ENCODE results near the gene BOC.

BOC gene

GRCh38 chr3:113174801-113175485, 36.4 kb upstream of the BOC start:
- no peaks in the 10 kb centered on the region for H3K36me3 ChIP-seq (ENCODE audit: insufficient read depth, low read length)
- H3K4me1 ChIP-seq (ENCODE audit: insufficient read depth, low read length): no peaks in the 10 kb centered on the region
- H3K9me3 ChIP-seq (ENCODE audit: low read length): no peaks in the 10 kb centered on the region
- H2AFZ ChIP-seq (ENCODE audit: low read depth, low read length): no peak overlapping the region
- no peaks in the 10 kb centered on the region for H3K27me3 ChIP-seq (ENCODE audit: insufficient read depth, low read length)
- no peak overlapping the region for H3K4me3 ChIP-seq (ENCODE audit: low read length)

DNA sequence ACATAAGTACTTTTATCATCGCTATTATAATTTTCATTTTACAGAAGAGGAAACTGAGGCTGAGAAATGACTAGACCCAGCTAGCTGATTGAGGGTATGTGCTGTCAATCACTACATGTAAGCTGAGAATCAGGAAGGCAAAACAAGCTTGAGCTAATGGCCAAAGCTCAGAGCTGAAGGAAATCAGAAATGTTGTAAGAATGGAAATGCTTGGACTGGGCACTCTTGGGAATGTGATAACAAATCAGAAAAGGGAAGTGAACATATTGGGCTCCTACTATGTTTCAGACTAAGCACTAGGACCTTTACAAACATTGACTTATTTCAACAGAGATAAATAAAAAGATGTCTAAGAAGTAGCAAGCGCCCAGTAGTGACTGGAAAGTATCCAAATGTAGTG, 33.8 kb upstream of the BOC start:
- H3K4me3 ChIP-seq (ENCODE audit: low read length): no peak overlapping the region
- no peaks in the 10 kb centered on the region for H3K36me3 ChIP-seq (ENCODE audit: insufficient read depth, low read length)
- no peaks in the 10 kb centered on the region for H3K9me3 ChIP-seq (ENCODE audit: low read length)
- no peak overlapping the region for H2AFZ ChIP-seq (ENCODE audit: low read depth, low read length)
- no peaks in the 10 kb centered on the region for H3K27me3 ChIP-seq (ENCODE audit: insufficient read depth, low read length)
- no peaks in the 10 kb centered on the region for H3K4me1 ChIP-seq (ENCODE audit: insufficient read depth, low read length)

GRCh38 chr3:113179235-113179824, 32.0 kb upstream of the BOC start:
- Histone ChIP-seq H3K4me3 (ENCODE audit: low read length) (no peak overlapping the region), H3K9me3 (ENCODE audit: low read length) (peaks cover 1% of the 10 kb centered on the region), H3K36me3 (ENCODE audit: insufficient read depth, low read length) (no peaks in the 10 kb centered on the region), H3K27me3 (ENCODE audit: insufficient read depth, low read length) (no peaks in the 10 kb centered on the region), H2AFZ (ENCODE audit: low read depth, low read length) (no peak overlapping the region), H3K4me1 (ENCODE audit: insufficient read depth, low read length) (no peaks in the 10 kb centered on the region)

- no peak overlapping the region for H2AFZ ChIP-seq (ENCODE audit: low read depth, low read length)
Observed at GRCh38 chr3:113183748-113184661, 27.4 kb upstream of the BOC start.

DNA sequence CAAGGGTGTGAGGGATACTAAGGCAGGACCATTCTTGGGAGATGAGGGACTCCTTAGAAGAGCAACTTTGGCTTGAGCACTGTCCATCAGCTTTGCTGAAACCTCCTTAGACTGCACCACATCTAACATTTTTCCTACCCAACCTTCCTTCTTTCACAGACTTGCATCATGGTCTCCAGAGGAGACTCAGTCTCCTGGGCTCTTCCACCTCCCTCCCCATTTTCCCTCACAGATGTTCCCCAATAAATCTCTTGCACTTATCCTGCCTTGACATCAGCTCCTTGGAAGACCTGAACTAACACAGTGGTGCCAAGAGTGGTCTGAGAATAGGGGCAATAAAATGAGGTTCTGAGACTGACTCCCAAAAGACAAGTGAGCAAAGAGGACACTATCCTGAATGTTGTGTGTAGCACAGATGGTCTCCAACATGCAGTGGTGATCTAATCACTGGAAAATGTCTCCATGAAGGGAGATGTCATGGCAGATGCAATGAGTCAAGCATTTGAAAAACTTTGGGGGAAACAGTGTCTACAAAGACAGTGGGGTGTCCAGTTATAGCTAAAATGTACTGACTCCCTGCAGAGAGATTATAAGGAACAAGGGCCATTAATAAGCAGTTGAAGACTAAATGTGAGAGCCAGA, 26.0 kb upstream of the BOC start:
- Histone ChIP-seq H3K9me3 (ENCODE audit: low read length) (peaks cover 6% of the 10 kb centered on the region), H3K4me1 (ENCODE audit: insufficient read depth, low read length) (no peaks in the 10 kb centered on the region), H3K4me3 (ENCODE audit: low read length) (no peak overlapping the region)

More at GRCh38 chr3:113183748-113184661, 27.4 kb upstream of the BOC start:
- Histone ChIP-seq H3K4me3 (ENCODE audit: low read length) (no peak overlapping the region), H3K9me3 (ENCODE audit: low read length) (peaks cover 5% of the 10 kb centered on the region), H3K27me3 (ENCODE audit: insufficient read depth, low read length) (no peaks in the 10 kb centered on the region), H3K4me1 (ENCODE audit: insufficient read depth, low read length) (no peaks in the 10 kb centered on the region), H3K36me3 (ENCODE audit: insufficient read depth, low read length) (no peaks in the 10 kb centered on the region)

DNA sequence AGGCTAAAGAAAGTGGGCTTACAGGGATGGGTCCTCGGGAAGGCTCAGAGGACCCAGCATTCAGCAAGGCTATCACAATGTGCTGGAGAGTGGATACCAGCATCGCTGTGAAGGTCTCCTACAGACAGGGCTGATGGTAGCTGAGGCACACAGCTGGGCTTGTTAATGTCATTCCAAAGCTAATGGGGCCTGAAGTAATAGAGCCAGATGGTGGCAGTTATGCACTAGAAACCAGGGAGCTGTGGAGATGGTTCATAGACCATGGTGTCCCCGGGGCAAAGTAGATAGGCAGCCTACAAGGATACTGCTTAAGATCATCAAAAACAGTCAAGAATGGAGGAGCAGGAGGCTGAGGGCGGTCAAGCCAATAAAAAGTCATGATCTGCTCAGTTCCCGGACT, 24.8 kb upstream of the BOC start:
- Histone ChIP-seq H3K4me3 (ENCODE audit: low read length) (no peak overlapping the region), H3K4me1 (ENCODE audit: insufficient read depth, low read length) (no peaks in the 10 kb centered on the region), H2AFZ (ENCODE audit: low read depth, low read length) (no peak overlapping the region)

More for the DNA sequence above, 26.0 kb upstream of the BOC start:
- Histone ChIP-seq H3K36me3 (ENCODE audit: insufficient read depth, low read length) (no peaks in the 10 kb centered on the region), H2AFZ (ENCODE audit: low read depth, low read length) (no peak overlapping the region), H3K27me3 (ENCODE audit: insufficient read depth, low read length) (no peaks in the 10 kb centered on the region)

DNA sequence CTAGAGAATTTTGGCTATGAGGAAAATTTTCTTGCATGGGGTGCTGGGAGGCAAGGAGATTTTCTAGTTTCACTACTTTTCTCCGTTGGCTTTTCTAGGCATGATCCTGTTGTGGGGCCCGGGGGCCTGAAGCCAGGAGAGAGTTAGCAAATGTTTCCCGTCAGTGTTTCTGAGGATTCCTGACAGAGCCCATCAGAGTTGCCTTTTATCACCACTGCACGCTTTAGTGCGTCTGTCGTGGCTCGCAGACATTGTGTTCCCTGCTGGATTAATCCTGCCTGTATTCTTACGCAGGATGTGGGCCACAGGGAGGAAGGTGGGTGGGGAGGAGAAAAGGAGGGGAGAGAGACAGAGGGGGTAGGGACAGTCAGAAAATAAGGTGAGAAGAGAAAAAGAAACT, 18.1 kb upstream of the BOC start:
- no peaks in the 10 kb centered on the region for H3K36me3 ChIP-seq (ENCODE audit: insufficient read depth, low read length)
- peaks cover 23% of the 10 kb centered on the region for H3K4me1 ChIP-seq (ENCODE audit: insufficient read depth, low read length)
- peak overlapping the region; percentile 35 for H2AFZ ChIP-seq (ENCODE audit: low read depth, low read length)
- peaks cover 2% of the 10 kb centered on the region for H3K9me3 ChIP-seq (ENCODE audit: low read length)
- H3K27me3 ChIP-seq (ENCODE audit: insufficient read depth, low read length): no peaks in the 10 kb centered on the region
- peak overlapping the region; percentile 3 for H3K4me3 ChIP-seq (ENCODE audit: low read length)

More for the DNA sequence above, 24.8 kb upstream of the BOC start:
- H3K36me3 ChIP-seq (ENCODE audit: insufficient read depth, low read length): no peaks in the 10 kb centered on the region
- peaks cover 6% of the 10 kb centered on the region for H3K9me3 ChIP-seq (ENCODE audit: low read length)
- H3K27me3 ChIP-seq (ENCODE audit: insufficient read depth, low read length): no peaks in the 10 kb centered on the region

DNA sequence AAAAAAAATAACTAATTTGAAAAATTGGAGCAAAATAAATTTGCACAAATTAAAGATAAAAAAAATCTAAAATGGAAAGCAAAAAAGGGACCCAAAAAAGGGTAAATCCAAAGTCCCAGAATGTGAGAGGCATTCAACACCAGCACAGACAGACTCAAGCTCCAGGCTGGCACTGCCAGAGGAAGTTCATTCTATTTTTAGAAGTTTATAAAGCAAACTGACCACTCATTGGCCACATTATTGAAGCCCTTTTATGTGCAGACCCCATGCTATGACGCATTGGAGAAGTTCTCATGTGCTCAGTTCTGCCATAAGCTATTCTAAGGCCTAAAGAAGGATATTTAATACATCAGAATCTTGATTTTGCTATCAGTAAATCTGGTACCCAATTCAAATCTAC, 17.6 kb upstream of the BOC start:
- no peaks in the 10 kb centered on the region for H3K27me3 ChIP-seq (ENCODE audit: insufficient read depth, low read length)
- H2AFZ ChIP-seq (ENCODE audit: low read depth, low read length): peak overlapping the region; percentile 35
- H3K4me1 ChIP-seq (ENCODE audit: insufficient read depth, low read length): peaks cover 23% of the 10 kb centered on the region
- H3K36me3 ChIP-seq (ENCODE audit: insufficient read depth, low read length): no peaks in the 10 kb centered on the region
- peaks cover 2% of the 10 kb centered on the region for H3K9me3 ChIP-seq (ENCODE audit: low read length)
- no peak overlapping the region for H3K4me3 ChIP-seq (ENCODE audit: low read length)

DNA sequence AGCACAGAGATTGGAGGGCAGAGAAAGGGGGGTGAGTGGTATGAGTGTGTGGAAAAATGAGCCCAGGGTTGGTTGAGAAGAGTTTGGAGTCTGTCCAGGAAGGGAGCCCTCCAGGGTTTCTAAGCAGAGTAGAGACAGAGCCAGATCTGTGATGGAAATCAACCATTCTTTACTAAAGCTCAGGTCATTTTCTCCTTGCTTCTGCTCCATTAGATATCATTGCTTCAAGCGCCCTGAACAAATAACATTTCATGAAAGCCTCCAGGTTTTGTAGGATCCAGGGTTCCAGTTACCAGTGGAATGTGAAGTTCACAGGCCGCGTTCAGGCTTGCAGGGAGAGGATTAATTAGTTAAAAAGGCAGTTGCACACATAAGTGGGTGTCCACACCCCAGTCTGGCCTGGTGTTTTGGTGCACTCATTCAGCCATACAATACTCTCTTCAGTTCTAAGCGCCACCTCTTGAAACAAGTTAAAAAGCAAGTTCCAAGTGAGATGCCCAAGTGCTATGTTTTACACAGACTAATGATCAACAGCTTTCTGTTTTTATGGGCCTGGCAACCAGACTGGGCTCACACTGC, 16.4 kb upstream of the BOC start:
- no peaks in the 10 kb centered on the region for H3K9me3 ChIP-seq (ENCODE audit: low read length)
- H3K27me3 ChIP-seq (ENCODE audit: insufficient read depth, low read length): no peaks in the 10 kb centered on the region
- H2AFZ ChIP-seq (ENCODE audit: low read depth, low read length): no peak overlapping the region
- H3K36me3 ChIP-seq (ENCODE audit: insufficient read depth, low read length): no peaks in the 10 kb centered on the region
- no peak overlapping the region for H3K4me3 ChIP-seq (ENCODE audit: low read length)
- H3K4me1 ChIP-seq (ENCODE audit: insufficient read depth, low read length): peaks cover 23% of the 10 kb centered on the region

DNA sequence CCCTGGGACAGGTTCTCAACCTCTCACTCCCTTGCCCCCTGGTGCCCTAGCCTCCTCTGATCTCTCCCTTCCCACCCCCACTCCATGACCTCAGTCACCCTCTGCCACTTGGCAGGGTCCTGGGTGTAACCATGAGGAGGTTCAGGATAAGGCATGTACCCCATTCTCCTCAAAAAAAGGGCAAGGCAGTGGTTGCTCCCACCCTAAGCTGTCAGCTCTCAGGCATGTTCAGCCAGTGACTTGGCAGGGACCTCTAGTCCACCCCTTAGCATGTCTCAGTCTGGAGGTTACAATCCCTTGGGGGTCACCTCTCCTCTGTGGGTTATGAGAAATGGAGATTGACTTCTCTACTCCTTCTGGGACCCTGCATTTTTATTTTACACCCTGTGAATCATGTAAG, 11.0 kb upstream of the BOC start:
- H3K27me3 ChIP-seq (ENCODE audit: insufficient read depth, low read length): no peaks in the 10 kb centered on the region
- no peak overlapping the region for H3K4me3 ChIP-seq (ENCODE audit: low read length)
- H3K9me3 ChIP-seq (ENCODE audit: low read length): no peaks in the 10 kb centered on the region
- H2AFZ ChIP-seq (ENCODE audit: low read depth, low read length): no peak overlapping the region
- H3K36me3 ChIP-seq (ENCODE audit: insufficient read depth, low read length): no peaks in the 10 kb centered on the region
- no peaks in the 10 kb centered on the region for H3K4me1 ChIP-seq (ENCODE audit: insufficient read depth, low read length)

GRCh38 chr3:113200946-113201345, 10.4 kb upstream of the BOC start:
- Histone ChIP-seq H2AFZ (ENCODE audit: low read depth, low read length) (no peak overlapping the region), H3K27me3 (ENCODE audit: insufficient read depth, low read length) (no peaks in the 10 kb centered on the region), H3K36me3 (ENCODE audit: insufficient read depth, low read length) (no peaks in the 10 kb centered on the region), H3K9me3 (ENCODE audit: low read length) (no peaks in the 10 kb centered on the region), H3K4me1 (ENCODE audit: insufficient read depth, low read length) (no peaks in the 10 kb centered on the region), H3K4me3 (ENCODE audit: low read length) (no peak overlapping the region)

DNA sequence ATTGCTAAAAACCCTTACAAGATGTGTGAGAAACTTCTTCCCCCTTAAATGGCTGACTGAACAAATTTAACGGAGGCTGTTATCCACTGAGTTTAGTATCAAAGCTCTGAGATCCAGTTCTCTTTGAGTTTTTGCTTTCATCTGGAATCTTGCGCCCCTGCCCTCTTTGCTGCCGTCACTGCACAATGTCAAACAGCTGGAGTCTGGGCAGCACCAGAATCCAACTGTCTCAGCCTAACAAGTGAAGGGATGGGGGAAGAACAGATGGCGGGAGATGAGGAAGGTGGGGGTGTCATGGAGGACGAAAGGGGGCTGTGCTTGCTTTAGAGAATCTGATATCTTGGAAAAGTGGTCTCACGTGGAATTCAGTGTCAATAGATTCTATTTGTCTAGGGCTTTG, 7.0 kb upstream of the BOC start:
- no peaks in the 10 kb centered on the region for H3K36me3 ChIP-seq (ENCODE audit: insufficient read depth, low read length)
- H2AFZ ChIP-seq (ENCODE audit: low read depth, low read length): no peak overlapping the region
- H3K4me1 ChIP-seq (ENCODE audit: insufficient read depth, low read length): peaks cover 7% of the 10 kb centered on the region
- no peaks in the 10 kb centered on the region for H3K27me3 ChIP-seq (ENCODE audit: insufficient read depth, low read length)
- H3K4me3 ChIP-seq (ENCODE audit: low read length): no peak overlapping the region
- H3K9me3 ChIP-seq (ENCODE audit: low read length): no peaks in the 10 kb centered on the region

All from neuron (in vitro differentiated cells).